Mucosa of rectum (tissue), 2 donors: ENCODE data around the gene MPZL1.

Source experiments
- H3K27ac ChIP-seq, 2 donors: one replicate each; pipeline ENCODE4 v1.7.0; 2013; ENCODE audit warnings: inconsistent platforms in 2 of 2, low read depth in 2 of 2, low read length in 2 of 2
- H3K27me3 ChIP-seq, 2 donors: one replicate each; pipeline ENCODE4 v1.7.0; 2013; ENCODE audit warnings: low read length in 2 of 2; ENCODE audit not compliant: control insufficient read depth in 2 of 2, insufficient read depth in 2 of 2
- H3K36me3 ChIP-seq, 2 donors: one replicate each; pipeline ENCODE4 v1.7.0; 2013; ENCODE audit warnings: low read length in 2 of 2; ENCODE audit not compliant: control insufficient read depth in 2 of 2, insufficient read depth in 2 of 2
- H3K4me1 ChIP-seq, 2 donors: one replicate each; pipeline ENCODE4 v1.7.0; 2013; ENCODE audit warnings: low read length in 2 of 2, mild to moderate bottlenecking in 1 of 2; ENCODE audit not compliant: control insufficient read depth in 2 of 2, insufficient read depth in 2 of 2
- H3K4me3 ChIP-seq, 2 donors: one replicate each; pipeline ENCODE4 v1.7.0; 2013; ENCODE audit warnings: low read length in 2 of 2
- H3K9ac ChIP-seq, 2 donors: one replicate each; pipeline ENCODE4 v1.7.0; 2013; ENCODE audit warnings: low read length in 2 of 2, low read depth in 1 of 2, mild to moderate bottlenecking in 1 of 2
- H3K9me3 ChIP-seq, 2 donors: one replicate each; pipeline ENCODE4 v1.7.0; 2013; ENCODE audit warnings: low read length in 2 of 2; ENCODE audit not compliant: control insufficient read depth in 2 of 2
- donor health status: healthy.
- donor health status: Normal muscosa, but diverticular disease.

MPZL1 gene

GRCh38 chr1:167786502-167786901 is 64.7 kb downstream of the MPZL1 start:
- H3K27me3 ChIP-seq, result no peaks in the 10 kb centered on the region
- no peaks in the 10 kb centered on the region for H3K9me3 ChIP-seq
- H3K9ac ChIP-seq, result no peak overlapping the region
- no peak overlapping the region for H3K27ac ChIP-seq
- no peak overlapping the region for H3K4me3 ChIP-seq
- peaks cover 25 to 32% of the 10 kb centered on the region in 2 donors for H3K36me3 ChIP-seq
- H3K4me1 ChIP-seq, result no peaks in the 10 kb centered on the region

GRCh38 chr1:167789501-167789900 is 67.7 kb downstream of the MPZL1 start:
- Histone ChIP-seq H3K9ac (no peak overlapping the region), H3K27me3 (no peaks in the 10 kb centered on the region), H3K36me3 (peaks cover 25 to 28% of the 10 kb centered on the region in 2 donors), H3K4me3 (no peak overlapping the region), H3K27ac (no peak overlapping the region), H3K4me1 (no peaks in the 10 kb centered on the region), H3K9me3 (no peaks in the 10 kb centered on the region)

- Histone ChIP-seq H3K9me3 (no peaks in the 10 kb centered on the region), H3K27me3 (no peaks in the 10 kb centered on the region), H3K4me1 (no peaks in the 10 kb centered on the region), H3K4me3 (no peak overlapping the region), H3K9ac (no peak overlapping the region), H3K27ac (no peak overlapping the region), H3K36me3 (peaks cover 23 to 27% of the 10 kb centered on the region in 2 donors)
These were observed 68.3 kb downstream of the MPZL1 start for GRCh38 chr1:167790117-167790516.

- no peaks in the 10 kb centered on the region for H3K4me1 ChIP-seq
- no peak overlapping the region for H3K27ac ChIP-seq
- no peak overlapping the region for H3K4me3 ChIP-seq
- H3K36me3 ChIP-seq, result peaks cover 20 to 23% of the 10 kb centered on the region in 2 donors
- H3K9me3 ChIP-seq, result no peaks in the 10 kb centered on the region
- H3K27me3 ChIP-seq, result no peaks in the 10 kb centered on the region
- no peak overlapping the region for H3K9ac ChIP-seq
These were observed 69.8 kb downstream of the MPZL1 start for GRCh38 chr1:167791281-167792187.

GRCh38 chr1:167792188-167792565 is 70.4 kb downstream of the MPZL1 start:
- Histone ChIP-seq H3K27me3 (no peaks in the 10 kb centered on the region), H3K27ac (no peak overlapping the region), H3K9me3 (no peaks in the 10 kb centered on the region), H3K4me1 (no peaks in the 10 kb centered on the region), H3K36me3 (peaks cover 20% of the 10 kb centered on the region in 2 donors), H3K4me3 (no peak overlapping the region), H3K9ac (no peak overlapping the region)

GRCh38 chr1:167794043-167794442 is 72.3 kb downstream of the MPZL1 start:
- Histone ChIP-seq H3K27me3 (no peaks in the 10 kb centered on the region), H3K27ac (no peak overlapping the region), H3K4me1 (no peaks in the 10 kb centered on the region), H3K4me3 (no peak overlapping the region), H3K36me3 (peaks cover 8 to 14% of the 10 kb centered on the region in 2 donors), H3K9ac (no peak overlapping the region), H3K9me3 (no peaks in the 10 kb centered on the region)

- H3K4me1 ChIP-seq, result no peaks in the 10 kb centered on the region
- no peak overlapping the region for H3K4me3 ChIP-seq
- no peaks in the 10 kb centered on the region for H3K9me3 ChIP-seq
- H3K27me3 ChIP-seq, result no peaks in the 10 kb centered on the region
- no peak overlapping the region for H3K9ac ChIP-seq
- peak overlapping the region in 1 of 2 donors; percentile 4 for H3K27ac ChIP-seq
- peaks cover 0 to 2% of the 10 kb centered on the region in 2 donors for H3K36me3 ChIP-seq
These were observed 74.3 kb downstream of the MPZL1 start for GRCh38 chr1:167795810-167796740.

GRCh38 chr1:167797015-167797414 is 75.2 kb downstream of the MPZL1 start:
- H3K4me1 ChIP-seq, result no peaks in the 10 kb centered on the region
- H3K27ac ChIP-seq, result peak overlapping the region; percentile 4
- no peak overlapping the region for H3K9ac ChIP-seq
- H3K4me3 ChIP-seq, result no peak overlapping the region
- H3K36me3 ChIP-seq, result no peaks in the 10 kb centered on the region
- no peaks in the 10 kb centered on the region for H3K9me3 ChIP-seq
- H3K27me3 ChIP-seq, result no peaks in the 10 kb centered on the region

- H3K36me3 ChIP-seq, result no peaks in the 10 kb centered on the region
- no peaks in the 10 kb centered on the region for H3K9me3 ChIP-seq
- H3K9ac ChIP-seq, result no peak overlapping the region
- H3K4me1 ChIP-seq, result peaks cover 0 to 3% of the 10 kb centered on the region in 2 donors
- H3K27me3 ChIP-seq, result no peaks in the 10 kb centered on the region
- no peak overlapping the region for H3K27ac ChIP-seq
- H3K4me3 ChIP-seq, result no peak overlapping the region
These were observed 77.2 kb downstream of the MPZL1 start for GRCh38 chr1:167798952-167799351.

GRCh38 chr1:167799747-167800146 is 78.0 kb downstream of the MPZL1 start:
- Histone ChIP-seq H3K9ac (no peak overlapping the region), H3K9me3 (no peaks in the 10 kb centered on the region), H3K27me3 (no peaks in the 10 kb centered on the region), H3K4me1 (peaks cover 0 to 3% of the 10 kb centered on the region in 2 donors), H3K4me3 (no peak overlapping the region), H3K36me3 (no peaks in the 10 kb centered on the region), H3K27ac (no peak overlapping the region)
